ENCODE results near the gene ESRRA. TPM values are rescaled to one million over a fixed set of nuclear protein-coding genes. Genes with fewer than 3 reads are reported as not detected.

The ESRRA gene
- total and polyA plus RNA-seq, 10 of the 15 experiments (the other 5 are each of a cell fraction or from before 2014, with no cell fraction given): 0.32 to 48.9 (median 12.6) TPM

GRCh38 chr11:64334764-64335735 is 29.7 kb downstream of the ESRRA start:
- WGBS (ENCODE audit: insufficient coverage, insufficient replicate concordance, low lambda C conversion rate, missing lambda C conversion rate): 9% methylated on average over 13 of the region's 13 CpGs
- peak overlapping the region; percentile 41 for H3K27ac ChIP-seq (ENCODE audit: control insufficient read depth, insufficient read depth)
- in situ Hi-C loops (cut with MboI) (no loop called here), intact Hi-C loops (cut with micrococcal nuclease; ENCODE audit: unreplicated experiment) (loop anchor here (1.0 kb wide), 1 partner anchor 18 kb away; the partner anchor contains the start of gene TRMT112)
- H3K4me2 ChIP-seq (ENCODE audit: control insufficient read depth, insufficient read depth): peak overlapping the region; percentile 57
- SMC1A ChIA-PET (ENCODE audit: uncharacterized antibody, unreplicated experiment): interaction anchor here (1.5 to 6.4 kb wide), 4 partner anchors 17 to 31 kb away, joined by 3 to 71 read pairs (median 10); partner anchors contain the start of genes PRDX5, RPS6KA4 and TRMT112
- BruUV-seq (replicated peaks): no TSS peak
- CTCF ChIA-PET: interaction anchor here (0.5 to 14.7 kb wide), 11 partner anchors 12 to 129 kb away, joined by 3 to 228 read pairs (median 4); partner anchors contain the start of genes ESRRA, PRDX5, RPS6KA4 and TRMT112
- H3K36me3 ChIP-seq (ENCODE audit: control insufficient read depth in 2 of 2, insufficient read depth in 2 of 2, low read length in 1 of 2): no peaks in the 10 kb centered on the region
- peaks cover 12% of the 10 kb centered on the region for H3K79me2 ChIP-seq (ENCODE audit: control insufficient read depth, insufficient read depth, low read length)
- H2AFZ ChIP-seq (ENCODE audit: control insufficient read depth, low read depth, low read length): no peak overlapping the region
- H3K9me3 ChIP-seq (replicated peaks; ENCODE audit: control insufficient read depth, insufficient read depth, low read length): no peaks in the 10 kb centered on the region
- POLR2A ChIA-PET: interaction anchor here (0.7 to 1.9 kb wide), 8 partner anchors 10 to 1479 kb away, joined by 3 to 25 read pairs (median 6); partner anchors contain the start of genes ESRRA, FERMT3, PRDX5 and TRMT112
- FAIRE-seq (peak; percentile 88), DNase-seq (ENCODE audit: low read depth, low spot score) (peak; percentile 87), ATAC-seq (peak; percentile 87)
- peaks cover 30% of the 10 kb centered on the region for H3K4me1 ChIP-seq (ENCODE audit: control insufficient read depth, insufficient read depth, low read length)
- RAD21 ChIA-PET (ENCODE audit: unreplicated experiment): interaction anchor here (1.0 to 4.7 kb wide), 6 partner anchors 11 to 109 kb away, joined by 3 to 57 read pairs (median 6); partner anchors contain the start of genes NUDT22, PRDX5 and TRMT112
- no peaks in the 10 kb centered on the region for H3K27me3 ChIP-seq (replicated peaks in 1 of 2; ENCODE audit: control insufficient read depth in 2 of 2, insufficient read depth in 2 of 2, low read length in 1 of 2)
- no peaks in the 10 kb centered on the region for H4K20me1 ChIP-seq (ENCODE audit: control insufficient read depth, insufficient read depth)
- no peak overlapping the region for H3K9ac ChIP-seq (ENCODE audit: control insufficient read depth, insufficient read depth, low read length)
- H3K4me3 ChIP-seq: no peak overlapping the region
- peak; percentile 77 for TF ChIP-seq TCF12 (IDR thresholded peaks at IDR 0.05; ENCODE audit: low read depth, low read length)
- TF ChIP-seq, protein P1, sequence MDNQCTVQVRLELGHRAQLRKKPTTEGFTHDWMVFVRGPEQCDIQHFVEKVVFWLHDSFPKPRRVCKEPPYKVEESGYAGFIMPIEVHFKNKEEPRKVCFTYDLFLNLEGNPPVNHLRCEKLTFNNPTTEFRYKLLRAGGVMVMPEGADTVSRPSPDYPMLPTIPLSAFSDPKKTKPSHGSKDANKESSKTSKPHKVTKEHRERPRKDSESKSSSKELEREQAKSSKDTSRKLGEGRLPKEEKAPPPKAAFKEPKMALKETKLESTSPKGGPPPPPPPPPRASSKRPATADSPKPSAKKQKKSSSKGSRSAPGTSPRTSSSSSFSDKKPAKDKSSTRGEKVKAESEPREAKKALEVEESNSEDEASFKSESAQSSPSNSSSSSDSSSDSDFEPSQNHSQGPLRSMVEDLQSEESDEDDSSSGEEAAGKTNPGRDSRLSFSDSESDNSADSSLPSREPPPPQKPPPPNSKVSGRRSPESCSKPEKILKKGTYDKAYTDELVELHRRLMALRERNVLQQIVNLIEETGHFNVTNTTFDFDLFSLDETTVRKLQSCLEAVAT (IDR thresholded peaks at IDR 0.05): peak; percentile 61
- TF ChIP-seq, protein P2, sequence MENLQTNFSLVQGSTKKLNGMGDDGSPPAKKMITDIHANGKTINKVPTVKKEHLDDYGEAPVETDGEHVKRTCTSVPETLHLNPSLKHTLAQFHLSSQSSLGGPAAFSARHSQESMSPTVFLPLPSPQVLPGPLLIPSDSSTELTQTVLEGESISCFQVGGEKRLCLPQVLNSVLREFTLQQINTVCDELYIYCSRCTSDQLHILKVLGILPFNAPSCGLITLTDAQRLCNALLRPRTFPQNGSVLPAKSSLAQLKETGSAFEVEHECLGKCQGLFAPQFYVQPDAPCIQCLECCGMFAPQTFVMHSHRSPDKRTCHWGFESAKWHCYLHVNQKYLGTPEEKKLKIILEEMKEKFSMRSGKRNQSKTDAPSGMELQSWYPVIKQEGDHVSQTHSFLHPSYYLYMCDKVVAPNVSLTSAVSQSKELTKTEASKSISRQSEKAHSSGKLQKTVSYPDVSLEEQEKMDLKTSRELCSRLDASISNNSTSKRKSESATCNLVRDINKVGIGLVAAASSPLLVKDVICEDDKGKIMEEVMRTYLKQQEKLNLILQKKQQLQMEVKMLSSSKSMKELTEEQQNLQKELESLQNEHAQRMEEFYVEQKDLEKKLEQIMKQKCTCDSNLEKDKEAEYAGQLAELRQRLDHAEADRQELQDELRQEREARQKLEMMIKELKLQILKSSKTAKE (IDR thresholded peaks at IDR 0.05; ENCODE audit: low read depth, poor library complexity, severe bottlenecking): peak; percentile 56
- TF ChIP-seq JUND (IDR thresholded peaks at IDR 0.05; ENCODE audit: low read depth, low read length): peak; percentile 49; the same call in 1 of the 2 replicates
- TF ChIP-seq ZNF24 (IDR thresholded peaks at IDR 0.05): no peak
- TF ChIP-seq, protein P3, sequence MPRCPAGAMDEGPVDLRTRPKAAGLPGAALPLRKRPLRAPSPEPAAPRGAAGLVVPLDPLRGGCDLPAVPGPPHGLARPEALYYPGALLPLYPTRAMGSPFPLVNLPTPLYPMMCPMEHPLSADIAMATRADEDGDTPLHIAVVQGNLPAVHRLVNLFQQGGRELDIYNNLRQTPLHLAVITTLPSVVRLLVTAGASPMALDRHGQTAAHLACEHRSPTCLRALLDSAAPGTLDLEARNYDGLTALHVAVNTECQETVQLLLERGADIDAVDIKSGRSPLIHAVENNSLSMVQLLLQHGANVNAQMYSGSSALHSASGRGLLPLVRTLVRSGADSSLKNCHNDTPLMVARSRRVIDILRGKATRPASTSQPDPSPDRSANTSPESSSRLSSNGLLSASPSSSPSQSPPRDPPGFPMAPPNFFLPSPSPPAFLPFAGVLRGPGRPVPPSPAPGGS (IDR thresholded peaks at IDR 0.05; ENCODE audit: borderline replicate concordance, insufficient read depth, low read depth, low read length, poor library complexity, severe bottlenecking): peak; percentile 65
- no peak for TF ChIP-seq ASH2L (IDR thresholded peaks at IDR 0.05; ENCODE audit: borderline replicate concordance, low read depth)
- peak in 1 of 2 experiments; percentile 33; a peak in 1 of 4 replicates for TF ChIP-seq ETV6 (conservative IDR thresholded peaks at IDR 0.05 in 1 of 2, IDR thresholded peaks at IDR 0.05 in 1 of 2; ENCODE audit: borderline replicate concordance in 1 of 2, low read depth in 1 of 2)
- peak; percentile 87 for TF ChIP-seq NR2F1 (conservative IDR thresholded peaks at IDR 0.05)
- peak; percentile 26; the same call in 1 of the 2 replicates for TF ChIP-seq ZNF384 (IDR thresholded peaks at IDR 0.05; ENCODE audit: borderline replicate concordance, low read depth, low read length)
- TF ChIP-seq PAX8 (IDR thresholded peaks at IDR 0.05): no peak
- no peak for TF ChIP-seq USF2 (IDR thresholded peaks at IDR 0.05; ENCODE audit: borderline replicate concordance, low read depth, low read length)
- peak; percentile 73 for TF ChIP-seq DPF2 (IDR thresholded peaks at IDR 0.05)
- peak; percentile 52; the same call in 1 of the 2 replicates for TF ChIP-seq MTA2 (IDR thresholded peaks at IDR 0.05; ENCODE audit: low read depth)
